GM13977 (cell line): ENCODE data around the gene CCL5.

Source experiments
- DNase-seq: peaks from one replicate; pipeline ENCODE4 v3.0.0; 2012; ENCODE audit warnings: low spot score
- CTCF ChIP-seq: IDR thresholded peaks from 2 replicates; pipeline ENCODE4 v1.5.1; 2012; ENCODE audit warnings: mild to moderate bottlenecking, control low read depth; ENCODE audit not compliant: insufficient read depth; ENCODE audit errors: extremely low read depth, missing control alignments
- in situ Hi-C: fragments of 300-500 bp; cut with MboI; formaldehyde crosslinking; loops from one replicate; pipeline ENCODE4 v1.12.0; 2022; ENCODE audit warnings: low sequenced_read_pairs, low pct_unique_long_range_greater_than_20kb, mixed read lengths, inconsistent platforms; ENCODE audit not compliant: unreplicated experiment

Gene CCL5

DNA sequence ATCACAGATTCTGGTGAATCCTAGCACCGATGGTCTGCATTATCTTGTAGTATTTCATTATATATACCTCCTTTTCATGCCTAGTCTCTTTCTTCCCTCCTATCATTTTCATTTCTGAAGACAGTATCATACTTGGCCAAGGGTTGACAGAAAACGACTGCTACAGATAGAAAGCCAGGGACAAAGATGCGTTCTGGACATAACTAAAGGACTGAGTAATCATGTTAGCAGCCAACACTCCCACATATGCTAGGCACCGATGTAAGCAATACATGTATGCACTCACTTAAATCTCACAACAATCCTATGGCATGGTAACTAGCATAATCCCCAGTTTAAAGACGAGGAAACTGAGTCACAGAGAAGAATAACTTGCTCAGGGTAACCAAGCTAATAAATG, 27.5 kb upstream of the CCL5 start:
- TF ChIP-seq CTCF, result no peak
- DNase-seq, result no peak
- in situ Hi-C loops, result no loop called here

GRCh38 chr17:35906926-35907637, 26.9 kb upstream of the CCL5 start:
- DNase-seq, result no peak
- TF ChIP-seq CTCF, result no peak
- in situ Hi-C loops, result no loop called here

DNA sequence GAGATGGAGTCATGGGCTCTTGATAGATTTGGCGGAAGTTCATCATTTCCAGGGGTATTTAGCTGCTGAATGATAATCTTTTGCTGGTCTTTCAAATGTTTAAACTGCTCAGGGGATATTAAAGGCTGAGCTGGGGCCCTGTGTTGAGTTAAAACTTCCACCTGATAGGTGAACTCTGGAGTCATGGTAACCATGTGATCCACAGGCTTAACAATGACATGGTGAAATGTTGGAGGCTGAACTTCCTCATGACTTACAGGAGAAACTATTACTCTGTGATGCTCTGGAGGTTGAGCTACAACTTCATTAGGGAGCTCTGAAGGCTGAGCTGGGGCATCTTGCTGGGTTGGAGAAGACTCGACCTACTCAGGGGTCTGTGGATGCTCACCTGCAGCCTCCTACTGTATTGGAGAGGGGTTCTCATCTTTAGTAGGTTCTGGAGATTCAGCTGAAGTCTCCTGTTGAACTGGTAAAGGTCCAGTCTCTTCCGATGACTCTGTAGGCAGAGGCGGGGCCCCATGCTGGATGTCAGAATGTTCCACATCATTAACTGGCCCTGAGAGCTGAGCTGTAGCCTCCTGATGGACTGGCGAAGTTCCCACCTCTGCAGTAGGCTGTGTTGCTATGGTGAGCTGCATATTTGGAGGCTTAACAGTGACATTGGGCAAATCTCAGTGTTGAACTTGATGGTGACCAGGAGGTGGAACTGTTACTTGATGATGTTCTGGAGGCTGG, 26.2 kb upstream of the CCL5 start:
- TF ChIP-seq CTCF, result no peak
- in situ Hi-C loops, result no loop called here
- no peak for DNase-seq

DNA sequence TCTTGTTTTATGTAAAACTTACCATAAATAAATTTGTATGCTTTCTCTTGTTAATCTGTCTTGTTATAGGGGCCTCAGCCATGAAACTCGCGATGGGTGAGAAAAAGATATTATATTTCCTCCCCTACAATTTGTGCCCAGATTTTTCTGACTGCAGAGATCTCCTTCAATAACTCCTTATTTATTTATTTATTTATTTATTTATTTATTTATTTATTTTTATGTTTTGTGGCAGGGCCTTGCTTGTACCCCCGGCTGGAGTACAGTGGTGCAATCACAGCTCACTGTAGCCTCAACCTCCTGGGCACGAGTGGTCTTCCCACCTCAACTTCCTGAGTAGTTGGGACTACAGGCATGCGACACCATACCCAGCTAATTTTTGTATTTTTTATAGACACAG, 23.3 kb upstream of the CCL5 start:
- in situ Hi-C loops, result no loop called here
- TF ChIP-seq CTCF, result no peak
- no peak for DNase-seq

DNA sequence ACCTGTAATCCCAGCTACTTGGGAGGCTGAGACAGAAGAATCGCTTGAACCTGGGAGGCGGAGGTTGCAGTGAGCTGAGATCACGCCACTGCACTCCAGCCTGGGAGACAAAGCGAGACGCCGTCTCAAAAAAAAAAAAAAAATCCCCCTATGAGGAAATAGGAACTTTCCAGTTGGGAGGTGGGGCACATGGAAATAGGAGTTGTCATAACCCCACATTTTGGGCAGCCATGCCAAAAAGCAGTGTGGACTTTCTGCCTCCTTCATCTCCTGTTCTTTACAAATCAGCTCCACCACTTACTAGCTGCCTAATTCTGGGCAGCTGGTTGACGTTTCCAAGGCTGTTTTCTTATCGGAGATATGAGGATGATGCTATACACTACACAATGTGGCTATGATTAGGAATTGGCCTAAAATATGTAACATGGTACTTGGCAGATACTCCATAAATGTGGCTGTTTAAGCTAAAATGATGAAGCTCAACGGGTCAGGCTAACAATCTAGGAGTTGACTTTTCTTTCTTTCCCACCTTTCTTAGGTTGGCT, 21.5 kb upstream of the CCL5 start:
- no peak for TF ChIP-seq CTCF
- in situ Hi-C loops, result no loop called here
- DNase-seq, result no peak

DNA sequence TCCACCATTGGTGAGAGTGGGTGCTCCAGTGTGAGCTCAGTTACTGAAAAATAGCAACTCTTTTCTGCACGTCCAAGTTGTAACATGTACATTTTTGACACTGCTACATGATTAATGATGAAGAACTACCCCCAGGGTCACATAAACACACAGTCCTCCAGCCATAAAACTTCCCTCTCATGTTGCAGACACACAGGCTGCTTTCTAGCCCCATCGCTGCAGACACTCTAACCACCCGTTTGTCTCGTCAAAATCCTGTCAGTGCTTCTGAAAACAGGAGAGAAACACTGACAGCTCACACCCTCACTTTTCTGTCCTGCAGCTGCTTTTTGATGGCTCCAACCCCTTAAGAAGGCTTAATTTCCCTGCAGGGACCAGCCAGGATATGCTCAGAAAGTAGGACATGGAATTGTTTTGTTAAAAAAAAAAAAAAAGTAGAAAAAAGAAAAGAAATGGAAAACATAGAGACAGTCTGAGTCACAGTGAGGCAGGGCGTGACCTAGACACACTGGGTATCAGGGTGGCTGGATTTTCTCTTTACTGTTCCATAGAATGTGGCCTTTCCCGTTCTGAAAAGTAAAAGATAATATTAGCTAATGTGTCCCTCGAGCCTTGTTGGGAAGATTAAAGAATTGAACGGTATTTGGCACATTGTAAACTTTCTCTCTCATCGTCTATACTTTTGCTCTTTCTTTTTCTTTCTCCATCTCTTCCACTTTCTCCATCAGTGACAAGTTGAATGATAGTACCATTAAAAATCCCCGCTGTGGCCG, 20.7 kb upstream of the CCL5 start:
- DNase-seq, result no peak
- no peak for TF ChIP-seq CTCF
- in situ Hi-C loops, result no loop called here
